ENCODE results near the gene TLE2.
"Not testable (repeated sequence)": the region's sequence is repeated elsewhere in the genome, so short reads cannot be mapped to it uniquely, and the experiment has no call there.

Gene TLE2

DNA sequence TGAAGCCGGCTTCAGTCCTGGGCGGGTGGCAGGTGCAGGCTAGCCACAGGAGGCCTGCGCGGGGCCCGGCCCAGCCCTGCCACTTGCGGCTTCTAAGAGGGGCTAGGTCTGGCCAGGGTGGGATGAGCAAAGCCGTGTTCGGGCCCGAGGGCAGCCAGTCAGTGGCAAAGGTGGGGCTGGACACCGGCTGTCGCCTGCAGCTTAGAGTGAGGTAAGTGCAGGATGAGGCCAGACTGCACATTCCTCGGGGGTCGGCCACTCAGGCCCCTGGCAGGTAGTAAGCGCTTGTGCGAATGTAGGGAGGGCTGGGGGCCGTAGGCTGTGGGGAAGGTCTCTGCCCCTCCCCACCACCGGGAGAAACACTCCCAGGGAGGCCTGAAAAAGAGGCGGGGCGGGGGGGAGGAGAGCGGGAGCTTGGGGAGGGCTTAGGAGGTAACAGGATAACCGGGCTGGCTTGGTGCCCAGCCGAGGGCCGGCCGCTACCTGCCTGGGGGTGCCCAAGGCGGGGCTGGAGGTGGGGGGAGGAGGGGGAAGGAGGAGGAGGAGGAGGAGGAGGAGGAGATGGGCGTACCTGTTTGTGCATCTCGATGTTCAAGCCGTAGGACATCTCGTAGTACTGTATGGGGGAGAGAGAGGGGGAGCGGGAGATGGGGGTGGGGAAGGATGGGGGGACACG lies 26.8 kb upstream of the TLE2 start:
- DNase-seq, result no peak

DNA sequence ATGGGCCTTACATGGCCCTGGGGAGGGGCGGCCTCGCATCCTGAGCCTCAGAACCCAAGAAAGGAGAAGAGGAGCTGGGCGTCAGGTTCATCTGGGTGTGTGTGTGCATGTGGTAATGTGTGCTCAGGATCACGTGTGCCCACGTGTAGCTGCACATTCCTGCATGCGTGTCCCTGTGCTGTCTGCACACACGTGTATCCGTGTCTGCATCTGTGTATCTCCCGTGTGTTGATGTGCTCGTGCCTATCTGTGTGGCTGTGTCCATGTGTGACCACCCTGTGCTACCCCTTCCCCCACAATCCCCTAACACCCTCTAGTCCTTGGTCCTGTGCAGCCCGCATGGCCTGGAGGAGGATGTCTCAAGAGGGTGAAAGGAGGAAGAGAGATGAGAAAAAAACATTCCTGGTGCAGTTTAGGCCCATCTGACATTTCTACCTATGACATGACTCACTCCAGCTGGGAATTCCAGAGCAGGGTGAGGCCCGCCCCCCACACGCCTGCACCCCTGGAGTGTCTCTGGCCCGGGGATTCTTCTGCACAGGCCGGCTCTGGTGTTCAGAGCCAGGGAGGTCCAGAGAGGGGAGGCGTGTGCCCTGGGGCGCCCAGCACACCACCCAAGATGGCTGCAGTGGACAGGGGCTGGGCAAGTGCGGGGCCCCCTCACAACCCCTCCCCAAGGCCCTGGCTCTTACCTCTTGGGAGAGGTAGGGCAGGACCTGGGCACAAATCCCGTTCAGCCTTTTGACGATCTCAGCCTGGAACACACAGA lies 26.1 kb upstream of the TLE2 start:
- peak; percentile 36 for DNase-seq

DNA sequence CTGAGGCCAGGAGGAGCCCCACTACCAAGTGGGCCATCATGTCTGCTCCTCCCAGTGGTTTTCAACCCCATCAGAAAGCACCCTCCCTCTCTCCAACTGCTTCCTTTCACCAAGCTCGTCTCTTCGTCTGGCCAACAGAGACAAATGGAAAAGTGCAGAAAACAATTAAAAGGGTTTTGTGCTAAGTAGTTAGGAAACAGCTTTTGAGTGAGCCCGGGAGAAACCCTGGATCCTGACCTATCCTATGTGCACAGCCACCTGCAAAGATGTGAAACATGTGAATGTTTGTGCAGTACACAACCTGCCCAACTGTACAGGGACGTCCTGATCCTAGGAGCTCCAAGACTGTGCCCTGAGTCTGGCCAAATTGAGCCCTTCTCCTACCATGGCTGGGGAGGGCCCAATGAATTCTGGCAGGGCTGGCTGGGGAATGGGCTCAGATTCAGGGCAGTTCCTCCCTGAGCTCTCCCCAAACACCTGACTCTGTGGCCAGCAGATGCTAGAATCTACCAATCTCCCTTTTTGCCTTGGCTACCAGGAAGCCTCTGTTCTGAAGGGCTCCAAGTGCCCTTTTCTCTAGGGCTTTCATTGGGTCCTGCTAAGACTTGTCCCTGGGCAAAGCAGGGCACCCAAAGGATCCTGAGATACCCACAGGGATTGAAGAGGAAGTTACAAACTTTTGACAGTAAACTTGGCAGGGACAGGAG lies 25.3 kb upstream of the TLE2 start:
- no peak for DNase-seq

DNA sequence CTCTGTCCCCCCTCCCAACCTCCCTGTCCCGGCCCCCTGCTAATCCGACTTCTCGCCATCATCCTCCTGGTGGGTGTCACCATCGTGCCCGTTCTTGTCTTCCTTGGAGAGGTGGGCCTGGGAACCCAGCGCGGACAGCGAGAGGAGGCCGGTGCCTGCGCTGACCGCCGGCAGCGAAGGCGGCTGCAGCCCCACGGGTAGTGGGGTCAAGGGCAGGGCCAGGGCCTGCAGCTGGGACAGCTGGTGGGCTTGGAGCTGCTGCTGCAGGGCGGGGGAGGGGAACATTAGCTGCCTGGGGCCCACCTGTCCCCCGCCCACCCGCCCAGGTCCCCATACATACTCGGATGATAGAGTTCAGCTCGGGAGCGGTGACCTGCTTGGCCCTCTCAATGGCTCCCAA lies 24.7 kb upstream of the TLE2 start:
- DNase-seq, result no peak

DNA sequence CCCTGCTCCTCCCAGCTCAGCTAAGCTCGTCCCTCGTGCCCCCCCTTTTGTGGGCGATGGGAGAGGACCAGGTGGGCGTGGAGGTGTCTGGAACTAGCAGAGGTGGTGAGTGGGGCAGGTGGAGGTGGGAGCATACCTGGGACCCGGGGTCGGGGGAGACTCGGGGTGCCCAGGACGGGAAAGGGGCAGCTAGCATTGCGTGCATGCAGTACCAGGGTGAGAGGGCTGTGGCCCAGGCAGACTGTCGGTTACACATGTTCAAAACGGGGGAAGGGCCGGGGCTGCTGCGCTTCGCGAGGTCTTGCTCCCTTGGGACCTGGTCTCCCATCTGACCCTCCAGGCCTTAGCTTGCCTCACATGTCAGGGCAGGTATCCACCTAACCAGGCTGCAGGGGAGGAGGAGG lies 24.1 kb upstream of the TLE2 start:
- DNase-seq, result no peak

DNA sequence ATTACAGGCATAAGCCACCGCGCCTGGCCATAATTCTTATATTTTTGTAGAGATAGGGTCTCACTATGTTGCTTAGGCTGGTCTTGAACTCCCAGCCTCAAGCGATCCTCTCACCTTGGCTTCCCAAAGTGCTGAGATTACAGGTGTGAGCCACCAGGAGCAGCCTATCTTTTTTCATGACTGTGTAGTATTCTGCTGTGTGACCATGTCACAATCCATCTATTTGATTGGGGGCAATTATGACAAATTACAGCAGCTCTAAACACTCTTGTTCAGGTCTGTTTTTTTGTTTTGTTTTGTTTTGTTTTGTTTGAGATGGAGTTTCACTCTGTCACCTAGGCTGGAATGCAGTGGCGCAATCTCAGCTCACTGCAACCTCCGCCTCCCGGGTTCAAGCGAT lies 20.9 kb upstream of the TLE2 start:
- DNase-seq, result not testable (repeated sequence)

DNA sequence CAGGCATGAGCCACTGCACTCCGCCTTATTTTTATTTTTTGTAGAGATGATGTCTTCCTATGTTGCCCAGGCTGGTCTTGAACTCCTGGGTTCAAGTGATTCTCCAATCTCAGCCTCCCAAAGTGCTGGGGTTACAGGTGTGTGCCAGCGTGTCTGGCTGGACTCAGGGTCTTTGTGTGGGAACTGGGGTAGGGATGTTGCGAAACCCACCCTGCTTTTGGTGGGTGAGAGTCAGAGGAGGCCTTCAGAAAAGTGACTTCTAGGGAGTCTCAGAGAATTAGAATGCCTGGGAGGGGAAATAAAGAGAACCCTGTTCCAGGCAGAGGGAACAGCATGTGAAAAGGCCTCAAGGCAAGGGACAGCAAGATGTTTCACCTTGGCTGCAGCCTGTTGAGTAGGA lies 20.0 kb upstream of the TLE2 start:
- no peak for DNase-seq

DNA sequence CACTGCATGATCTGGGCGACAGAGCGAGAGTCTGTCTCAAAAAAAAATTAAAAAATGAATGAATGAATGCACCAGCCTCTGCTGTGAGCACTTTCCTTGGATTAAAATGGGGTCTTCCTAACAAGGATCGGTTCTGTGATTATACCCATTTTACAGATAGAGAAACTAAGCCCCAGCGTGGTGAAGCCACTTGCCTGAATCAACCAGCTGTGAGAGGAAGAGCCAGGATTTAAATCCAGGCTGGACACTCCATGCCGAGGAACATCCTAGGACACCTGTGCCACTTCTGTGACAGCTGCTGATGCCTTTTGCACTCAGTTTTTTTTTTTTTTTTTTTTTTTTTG lies 19.1 kb upstream of the TLE2 start:
- no peak for DNase-seq

DNA sequence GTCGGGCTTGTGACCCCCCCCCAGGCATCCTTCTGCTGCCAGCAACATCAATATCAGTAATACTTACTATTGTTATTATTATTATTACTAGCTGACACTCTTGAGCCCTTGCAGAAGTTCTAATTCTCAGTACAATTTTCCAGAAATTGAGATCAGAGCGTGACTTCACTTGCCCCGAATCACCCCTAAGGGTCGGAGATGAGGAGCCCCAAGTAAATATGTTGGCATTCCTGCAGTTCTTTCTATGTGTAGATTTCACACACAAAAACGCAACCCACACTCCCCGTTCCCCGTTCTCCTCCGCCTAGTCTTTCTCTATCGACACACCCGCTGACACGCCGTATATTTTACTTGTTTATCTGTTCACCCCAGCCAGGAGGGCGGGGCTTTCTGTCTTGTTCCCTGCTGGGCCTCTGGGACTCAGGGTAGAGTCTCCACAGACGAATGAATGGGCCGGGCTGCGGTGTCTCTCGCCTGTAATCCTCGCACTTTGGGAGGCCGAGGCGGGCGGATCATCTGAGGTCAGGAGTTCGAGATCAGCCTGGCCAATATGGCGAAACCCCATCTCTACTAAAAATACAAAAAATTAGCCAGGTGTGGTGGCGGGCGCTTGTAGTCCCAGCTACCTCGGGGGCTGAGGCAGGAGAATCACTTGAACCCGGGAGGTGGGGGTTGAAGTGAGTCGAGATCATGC lies 18.6 kb upstream of the TLE2 start:
- DNase-seq, result peak; percentile 76

DNA sequence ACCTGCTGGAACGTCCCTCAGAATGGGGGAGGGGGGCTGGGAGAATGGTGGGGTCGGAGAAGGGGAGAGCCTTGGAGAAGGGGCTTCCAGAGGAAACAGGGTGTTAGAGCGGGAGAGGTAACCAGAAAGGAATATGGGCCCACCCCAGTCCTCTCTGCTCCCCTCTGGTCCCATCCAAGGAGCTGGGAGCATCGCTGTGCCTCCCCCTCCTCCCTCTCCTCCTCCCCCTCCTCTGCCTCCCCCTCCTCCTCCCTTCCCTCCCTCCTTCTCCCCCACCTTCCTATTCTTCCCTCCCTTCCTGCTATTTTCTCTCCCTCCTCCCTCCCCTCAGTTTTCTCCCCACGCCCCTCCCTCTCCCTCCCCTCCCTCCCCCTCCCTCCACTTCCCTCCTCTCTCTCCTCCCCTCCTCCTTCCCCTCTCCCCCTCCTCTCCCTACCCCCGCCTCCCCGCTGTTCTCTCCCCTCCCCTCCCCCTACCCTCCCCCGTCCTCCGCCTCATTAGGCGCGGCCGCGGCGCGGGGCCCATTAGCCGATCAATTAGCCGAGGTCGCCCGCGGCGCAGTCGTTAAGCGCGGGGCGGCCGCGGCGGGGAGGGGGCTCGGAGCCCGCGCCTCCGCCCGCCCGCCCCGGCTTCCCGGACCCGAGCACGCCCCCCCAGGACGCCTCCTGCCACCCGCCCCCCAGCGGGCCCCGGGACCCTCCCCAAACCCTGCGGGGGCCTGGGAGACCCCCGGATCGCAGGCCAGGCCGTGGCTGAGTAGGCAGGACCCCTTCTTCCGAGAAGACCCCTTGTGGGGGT lies 17.8 kb upstream of the TLE2 start:
- no peak for DNase-seq

DNA sequence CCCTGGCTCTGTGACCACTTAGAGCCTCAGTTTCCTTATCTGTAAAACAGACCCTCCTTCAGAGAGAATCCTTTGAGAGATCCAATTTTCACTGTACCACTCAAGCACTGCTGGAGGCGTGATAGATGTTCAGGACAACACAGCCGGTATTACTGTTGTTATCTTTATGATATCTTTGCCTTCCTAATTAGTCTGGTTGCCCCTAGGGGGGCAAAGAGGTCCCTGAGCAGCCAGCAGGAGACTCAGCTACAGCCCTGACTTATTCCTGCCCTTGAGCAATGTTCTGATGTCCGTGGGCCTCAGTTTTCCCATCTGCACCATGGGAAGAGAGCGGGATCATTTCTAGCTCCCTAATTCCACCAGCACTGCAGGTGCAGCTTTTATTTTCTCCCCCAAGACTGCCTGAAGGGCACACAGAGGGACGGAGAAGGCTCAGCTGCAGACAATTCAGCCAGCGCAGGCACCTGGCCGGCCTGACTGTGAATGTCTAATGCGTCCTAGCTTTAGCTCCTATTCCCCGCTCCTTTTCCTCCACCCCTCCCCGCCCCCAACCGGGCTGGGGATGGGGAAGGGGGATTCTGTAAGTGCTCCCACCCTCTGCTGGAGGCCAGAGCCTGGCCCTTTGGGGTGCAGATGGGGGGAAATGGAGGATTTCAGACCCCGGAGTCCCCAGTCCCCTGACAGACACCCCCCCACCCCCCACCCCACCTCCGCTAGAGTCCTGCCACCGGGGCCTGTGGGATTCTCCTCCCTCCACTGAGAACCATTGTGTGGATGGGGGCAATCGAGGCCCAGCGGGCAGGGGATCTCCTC lies 17.0 kb upstream of the TLE2 start:
- no peak for DNase-seq

DNA sequence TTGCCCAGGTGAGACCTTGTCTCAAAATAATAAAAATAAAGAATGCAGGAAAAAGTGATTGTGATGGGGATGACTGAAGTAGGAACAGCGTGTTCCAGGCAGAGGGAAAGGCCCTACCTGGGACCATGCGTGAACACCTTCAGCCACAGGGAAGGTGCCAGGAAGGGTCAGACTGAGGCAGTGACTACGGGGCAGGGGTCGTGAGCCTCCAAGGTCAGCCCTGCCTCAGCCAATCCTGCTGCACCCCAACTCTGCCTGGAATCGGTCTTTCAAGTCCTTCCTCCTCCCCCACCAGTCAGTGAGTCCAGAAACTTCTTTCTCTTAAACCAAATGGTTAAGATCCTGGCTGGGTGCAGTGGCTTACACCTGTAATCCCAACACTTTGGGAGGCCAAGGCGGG lies 16.1 kb upstream of the TLE2 start:
- no peak for DNase-seq

DNA sequence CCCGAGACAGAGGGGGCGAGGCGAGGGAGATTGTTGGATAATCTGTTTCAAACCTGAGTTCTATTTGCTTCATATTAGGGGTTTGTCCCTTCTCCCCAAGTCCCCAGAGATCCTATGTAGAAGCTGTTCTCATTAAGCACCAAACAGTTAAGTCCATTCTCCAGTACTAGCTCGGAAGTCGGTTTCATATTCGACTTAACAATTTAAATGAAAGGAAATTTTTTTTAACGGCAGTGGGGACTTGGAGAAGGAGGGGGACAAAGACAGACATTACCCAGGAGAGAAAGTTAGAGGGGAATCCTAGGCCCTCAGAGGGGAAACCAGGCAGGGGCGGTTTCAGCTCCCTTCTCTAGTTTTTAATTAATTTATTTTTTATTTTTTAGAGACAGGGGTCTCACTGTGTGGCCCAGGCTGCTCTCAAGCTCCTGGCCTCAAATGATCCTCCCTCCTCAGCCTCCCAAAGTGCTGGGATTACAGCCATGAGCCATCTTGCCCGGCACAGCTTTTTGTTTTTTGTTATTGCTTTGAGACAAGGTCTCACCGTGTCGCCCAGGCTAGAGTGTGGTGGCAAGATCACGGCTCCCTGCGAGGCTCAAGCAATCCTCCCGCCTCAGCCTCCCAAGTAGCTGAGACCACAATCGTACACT lies 13.7 kb upstream of the TLE2 start:
- DNase-seq, result no peak

DNA sequence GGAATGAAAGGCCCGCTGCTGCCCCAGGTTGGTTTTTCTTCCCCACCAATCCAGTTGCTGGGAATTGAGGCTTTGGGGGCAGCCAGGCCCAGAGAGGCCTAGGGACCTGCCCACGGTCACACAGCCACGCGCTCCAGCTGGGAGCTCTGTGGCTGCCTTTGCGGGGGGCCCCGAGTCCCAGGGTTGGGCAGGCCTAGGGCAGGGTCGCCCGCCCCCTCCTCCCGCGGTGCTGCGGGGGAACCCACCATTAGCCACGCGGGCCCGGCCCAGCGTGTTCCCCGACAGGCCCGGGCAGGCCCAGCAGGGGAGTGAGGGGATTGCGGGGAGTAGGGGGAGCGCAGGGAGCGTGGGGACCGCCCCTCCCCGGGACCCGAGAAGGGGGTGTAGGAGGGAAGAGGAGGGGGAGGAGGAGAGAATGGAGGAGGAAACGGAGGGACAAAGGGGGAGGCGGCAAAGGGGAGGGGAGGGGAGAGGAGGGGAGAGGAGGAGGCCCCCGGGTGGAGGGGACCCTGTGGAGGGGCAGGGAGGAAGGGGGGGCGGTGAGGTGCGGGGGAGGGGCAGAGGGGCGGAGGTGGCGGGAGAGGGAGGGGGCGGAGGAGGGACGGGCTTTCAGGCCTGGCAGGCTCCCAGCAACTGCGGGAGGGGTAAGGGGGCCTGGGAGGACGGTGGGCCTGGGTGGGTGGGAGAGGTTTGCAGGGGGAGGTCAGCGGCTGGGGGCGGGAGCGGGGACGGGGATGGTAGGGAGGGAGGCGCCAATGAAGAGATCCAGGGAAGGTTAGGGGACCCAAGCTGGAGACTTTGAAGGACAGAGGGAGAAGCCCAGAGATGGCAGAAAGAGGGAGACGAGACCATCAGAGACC lies 12.9 kb upstream of the TLE2 start:
- DNase-seq, result no peak

DNA sequence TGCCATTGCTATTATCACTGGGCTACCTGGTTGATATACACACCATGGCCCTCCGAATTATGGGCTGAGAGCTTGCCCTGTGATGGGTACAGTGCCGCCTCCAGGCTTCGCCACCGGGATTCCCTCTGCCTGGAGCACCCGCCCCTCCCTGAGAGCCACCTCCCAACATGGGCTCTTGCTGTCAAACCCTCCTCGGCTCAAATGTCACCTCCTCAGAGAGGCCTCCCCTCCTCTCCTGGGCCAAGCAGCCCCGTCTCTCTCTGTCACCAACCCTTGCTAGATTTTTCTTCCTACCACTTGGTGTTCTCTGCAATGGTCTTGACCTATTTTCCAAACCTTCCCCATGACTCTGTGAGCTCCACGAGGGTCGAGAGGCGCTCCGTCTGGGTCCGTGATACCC lies 12.2 kb upstream of the TLE2 start:
- DNase-seq, result no peak

DNA sequence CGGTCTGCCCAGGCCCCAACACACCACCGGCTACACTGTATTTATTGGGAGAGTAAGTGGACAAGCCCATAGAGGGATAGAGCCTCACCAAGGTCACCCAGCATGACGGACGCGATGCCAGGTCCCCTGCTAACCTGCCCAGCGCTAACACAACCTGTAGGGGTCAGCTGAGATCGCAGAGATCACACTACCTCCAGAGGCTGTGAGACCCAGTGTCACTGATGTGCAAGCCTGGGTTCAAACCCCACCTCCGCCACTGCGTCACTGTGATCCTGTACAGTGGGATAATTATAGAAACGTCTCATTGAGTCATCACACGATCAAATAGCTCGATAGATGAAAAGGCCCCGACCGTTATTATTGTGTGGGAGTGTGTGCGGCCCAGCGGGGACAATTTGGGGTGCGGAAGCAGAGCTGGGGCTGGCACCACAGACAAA lies 10.6 kb upstream of the TLE2 start:
- DNase-seq, result no peak

DNA sequence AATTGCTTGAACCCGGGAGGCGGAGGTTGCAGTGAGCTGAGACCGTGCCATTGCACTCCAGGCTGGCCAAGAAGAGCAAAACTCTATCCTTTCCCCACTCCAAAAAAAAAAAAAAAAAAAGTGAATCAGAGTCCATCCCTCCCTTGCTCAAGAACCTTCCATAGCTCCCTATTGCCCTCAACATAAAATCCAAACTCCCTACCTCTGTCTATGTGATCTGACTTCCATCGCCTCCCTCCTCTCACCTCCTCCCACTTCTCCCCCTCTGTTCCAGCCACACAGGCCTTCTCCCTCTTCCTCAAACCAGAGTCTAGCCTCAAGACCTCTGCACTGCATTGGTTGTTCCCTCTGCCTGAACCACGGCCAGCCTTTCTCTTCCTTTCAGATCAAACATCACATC lies 10.0 kb upstream of the TLE2 start:
- DNase-seq, result no peak

DNA sequence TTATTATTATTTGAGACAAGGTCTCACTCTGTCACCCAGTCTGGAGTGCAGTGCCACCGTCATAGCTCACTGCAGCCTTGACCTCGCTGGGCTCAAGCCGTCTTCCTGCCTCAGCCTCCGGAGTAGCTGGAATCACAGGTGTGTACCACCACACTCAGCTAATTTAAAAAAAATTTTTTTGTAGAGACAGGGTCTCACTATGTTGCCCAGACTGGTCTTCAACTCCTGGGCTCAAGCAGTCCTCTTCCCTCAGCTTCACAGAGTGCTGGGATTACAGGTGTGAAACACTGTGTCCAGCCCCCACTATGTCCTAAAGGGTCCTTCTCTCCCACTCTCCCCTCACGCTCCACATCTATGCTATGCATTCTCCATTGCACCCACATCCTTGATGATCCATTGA lies 9.1 kb upstream of the TLE2 start:
- DNase-seq, result no peak

DNA sequence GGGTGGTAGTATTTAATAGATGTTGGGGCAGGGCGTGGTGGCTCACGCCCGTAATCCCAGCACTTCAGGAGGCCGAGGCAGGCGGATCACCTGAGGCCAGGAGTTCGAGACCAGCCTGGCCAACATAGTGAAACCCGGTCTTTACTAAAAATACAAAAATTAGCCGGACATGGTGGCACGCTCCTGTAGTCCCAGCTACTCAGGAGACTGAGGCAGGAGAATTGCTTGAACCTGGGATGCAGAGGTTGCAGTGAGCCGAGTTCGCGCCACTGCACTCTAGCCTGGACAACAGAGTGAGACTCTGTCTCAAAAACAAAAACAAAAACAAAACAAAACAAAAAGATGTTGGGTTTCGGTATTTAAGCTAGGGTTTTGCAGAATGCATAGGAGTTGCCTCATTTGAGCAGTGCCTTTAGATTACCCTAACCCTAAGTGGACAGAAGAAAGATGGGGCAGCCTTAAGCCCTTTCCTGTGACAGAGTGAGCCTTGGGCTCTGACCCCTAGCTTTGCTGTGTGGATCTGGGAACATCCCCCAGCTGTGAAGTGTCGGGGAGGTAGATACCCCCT lies 8.0 kb upstream of the TLE2 start:
- DNase-seq, result not testable (repeated sequence)
